ENCODE results near the gene PARP15. TPM values are rescaled to one million over a fixed set of nuclear protein-coding genes. Genes with fewer than 3 reads are reported as not detected.

The PARP15 gene
- total and polyA plus RNA-seq, 2 donors (not counting 1 experiment from before 2014, with no cell fraction given) = 0.62 to 1.2 TPM

DNA sequence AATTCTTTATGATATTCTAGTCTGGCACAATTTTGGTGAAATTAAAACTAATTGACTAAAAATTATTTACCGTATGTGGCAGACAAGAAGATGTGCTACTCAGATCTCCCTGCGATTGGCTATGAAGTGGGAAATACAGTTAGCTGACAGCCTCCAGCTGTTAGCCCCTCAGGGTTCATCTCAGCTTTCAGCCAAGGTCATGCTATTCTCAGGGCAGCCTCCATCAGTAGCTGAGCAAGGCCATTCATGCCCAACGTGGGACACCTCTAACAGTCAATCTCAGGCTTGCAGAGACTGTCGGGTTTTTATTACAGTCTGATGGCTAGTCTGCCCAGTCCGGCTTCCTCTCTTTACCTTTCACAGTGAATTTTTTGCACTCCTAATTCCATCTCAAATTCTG lies 20.1 kb upstream of the PARP15 start:
- no peaks in the 10 kb centered on the region for H3K9me3 ChIP-seq (ENCODE audit: control insufficient read depth, insufficient read depth, low read depth, low read length)
- no peaks in the 10 kb centered on the region for H3K27me3 ChIP-seq (ENCODE audit: control insufficient read depth, insufficient read depth, low read length)
- H3K36me3 ChIP-seq (ENCODE audit: control insufficient read depth, insufficient read depth, low read length) = peaks cover 5% of the 10 kb centered on the region
- TF ChIP-seq, protein P1, sequence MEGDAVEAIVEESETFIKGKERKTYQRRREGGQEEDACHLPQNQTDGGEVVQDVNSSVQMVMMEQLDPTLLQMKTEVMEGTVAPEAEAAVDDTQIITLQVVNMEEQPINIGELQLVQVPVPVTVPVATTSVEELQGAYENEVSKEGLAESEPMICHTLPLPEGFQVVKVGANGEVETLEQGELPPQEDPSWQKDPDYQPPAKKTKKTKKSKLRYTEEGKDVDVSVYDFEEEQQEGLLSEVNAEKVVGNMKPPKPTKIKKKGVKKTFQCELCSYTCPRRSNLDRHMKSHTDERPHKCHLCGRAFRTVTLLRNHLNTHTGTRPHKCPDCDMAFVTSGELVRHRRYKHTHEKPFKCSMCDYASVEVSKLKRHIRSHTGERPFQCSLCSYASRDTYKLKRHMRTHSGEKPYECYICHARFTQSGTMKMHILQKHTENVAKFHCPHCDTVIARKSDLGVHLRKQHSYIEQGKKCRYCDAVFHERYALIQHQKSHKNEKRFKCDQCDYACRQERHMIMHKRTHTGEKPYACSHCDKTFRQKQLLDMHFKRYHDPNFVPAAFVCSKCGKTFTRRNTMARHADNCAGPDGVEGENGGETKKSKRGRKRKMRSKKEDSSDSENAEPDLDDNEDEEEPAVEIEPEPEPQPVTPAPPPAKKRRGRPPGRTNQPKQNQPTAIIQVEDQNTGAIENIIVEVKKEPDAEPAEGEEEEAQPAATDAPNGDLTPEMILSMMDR (conservative IDR thresholded peaks at IDR 0.05 in 1 of 2, IDR thresholded peaks at IDR 0.05 in 1 of 2; ENCODE audit: low read depth in 1 of 2, low read length in 2 of 2) = no peak
- no peak for TF ChIP-seq EZH2 (IDR thresholded peaks at IDR 0.05; ENCODE audit: low read length, missing control alignments)
- no peak overlapping the region for H3K4me3 ChIP-seq (replicated peaks in 1 of 4; ENCODE audit: control extremely low read depth in 1 of 4, insufficient read depth in 1 of 4, low read depth in 3 of 4, low read length in 4 of 4)
- H3K4me1 ChIP-seq (ENCODE audit: control insufficient read depth, extremely low read depth, insufficient read depth, low read length) = no peaks in the 10 kb centered on the region
- DNase-seq (ENCODE audit: low read depth in 2 of 2) = no peak
- H3K79me2 ChIP-seq (ENCODE audit: control insufficient read depth, insufficient read depth, low read length) = no peaks in the 10 kb centered on the region
- H3K9ac ChIP-seq (ENCODE audit: insufficient read depth, low read length) = no peak overlapping the region
- no peak overlapping the region for H2AFZ ChIP-seq (ENCODE audit: low read length)
- H3K27ac ChIP-seq (ENCODE audit: insufficient read depth, low read length) = no peak overlapping the region
- H3K4me2 ChIP-seq (ENCODE audit: extremely low read depth, insufficient read depth, low read length) = no peak overlapping the region
- H4K20me1 ChIP-seq (ENCODE audit: control insufficient read depth, extremely low read depth, insufficient read depth, low read length) = no peaks in the 10 kb centered on the region

DNA sequence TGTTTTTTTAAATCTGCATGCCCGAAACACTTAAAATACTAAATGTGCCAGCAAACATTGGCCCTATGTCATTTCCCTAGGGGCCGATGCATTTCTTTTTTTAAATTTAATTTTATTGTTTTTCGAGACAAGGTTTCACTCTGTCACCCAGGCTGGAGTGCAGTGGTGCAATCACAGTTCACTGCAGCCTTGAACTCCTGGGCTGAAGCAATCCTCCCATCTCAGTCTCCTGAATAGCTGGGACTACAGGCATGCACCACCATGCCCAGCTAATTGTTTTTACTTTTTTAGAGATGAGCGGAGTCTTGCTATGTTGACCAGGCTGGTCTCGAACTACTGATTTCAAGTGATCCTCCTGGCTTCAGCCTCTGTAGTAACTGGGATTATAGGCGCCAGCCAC lies 18.8 kb upstream of the PARP15 start:
- H3K4me1 ChIP-seq (ENCODE audit: control insufficient read depth, extremely low read depth, insufficient read depth, low read length) = no peaks in the 10 kb centered on the region
- TF ChIP-seq EZH2 (IDR thresholded peaks at IDR 0.05; ENCODE audit: low read length, missing control alignments) = no peak
- TF ChIP-seq, protein P1 (conservative IDR thresholded peaks at IDR 0.05 in 1 of 2, IDR thresholded peaks at IDR 0.05 in 1 of 2; ENCODE audit: low read depth in 1 of 2, low read length in 2 of 2) = no peak
- H3K9me3 ChIP-seq (ENCODE audit: control insufficient read depth, insufficient read depth, low read depth, low read length) = no peaks in the 10 kb centered on the region
- peaks cover 4% of the 10 kb centered on the region for H3K36me3 ChIP-seq (ENCODE audit: control insufficient read depth, insufficient read depth, low read length)
- DNase-seq (ENCODE audit: low read depth in 2 of 2) = no peak
- no peak overlapping the region for H2AFZ ChIP-seq (ENCODE audit: low read length)
- H4K20me1 ChIP-seq (ENCODE audit: control insufficient read depth, extremely low read depth, insufficient read depth, low read length) = no peaks in the 10 kb centered on the region
- H3K27me3 ChIP-seq (ENCODE audit: control insufficient read depth, insufficient read depth, low read length) = no peaks in the 10 kb centered on the region
- H3K9ac ChIP-seq (ENCODE audit: insufficient read depth, low read length) = no peak overlapping the region
- peaks cover 5% of the 10 kb centered on the region for H3K79me2 ChIP-seq (ENCODE audit: control insufficient read depth, insufficient read depth, low read length)
- no peak overlapping the region for H3K27ac ChIP-seq (ENCODE audit: insufficient read depth, low read length)
- H3K4me3 ChIP-seq (replicated peaks in 1 of 4; ENCODE audit: control extremely low read depth in 1 of 4, insufficient read depth in 1 of 4, low read depth in 3 of 4, low read length in 4 of 4) = no peak overlapping the region
- H3K4me2 ChIP-seq (ENCODE audit: extremely low read depth, insufficient read depth, low read length) = no peak overlapping the region

DNA sequence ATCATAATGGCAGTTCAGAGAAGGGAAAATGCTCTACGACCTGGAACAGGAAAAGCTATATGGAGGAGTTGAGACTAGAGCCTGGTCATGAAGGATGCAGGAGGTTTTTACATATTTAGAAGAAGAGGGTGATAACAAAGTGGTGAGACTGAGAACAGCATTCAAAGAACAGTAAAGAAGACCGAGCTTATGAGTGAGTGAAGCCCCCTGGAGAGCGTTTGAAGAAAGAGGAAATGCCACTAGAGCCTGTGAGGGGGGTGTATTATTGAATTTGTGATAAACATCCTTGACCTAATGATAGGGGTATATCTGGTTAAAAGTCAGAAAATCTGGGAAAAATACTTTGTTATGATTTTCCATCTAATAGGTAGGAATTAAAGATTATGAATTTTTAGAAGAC lies 17.5 kb upstream of the PARP15 start:
- no peaks in the 10 kb centered on the region for H4K20me1 ChIP-seq (ENCODE audit: control insufficient read depth, extremely low read depth, insufficient read depth, low read length)
- no peaks in the 10 kb centered on the region for H3K36me3 ChIP-seq (ENCODE audit: control insufficient read depth, insufficient read depth, low read length)
- DNase-seq (ENCODE audit: low read depth in 2 of 2) = no peak
- TF ChIP-seq EZH2 (IDR thresholded peaks at IDR 0.05; ENCODE audit: low read length, missing control alignments) = no peak
- TF ChIP-seq, protein P1 (conservative IDR thresholded peaks at IDR 0.05 in 1 of 2, IDR thresholded peaks at IDR 0.05 in 1 of 2; ENCODE audit: low read depth in 1 of 2, low read length in 2 of 2) = no peak
- peaks cover 11% of the 10 kb centered on the region for H3K79me2 ChIP-seq (ENCODE audit: control insufficient read depth, insufficient read depth, low read length)
- no peak overlapping the region for H3K4me3 ChIP-seq (replicated peaks in 1 of 4; ENCODE audit: control extremely low read depth in 1 of 4, insufficient read depth in 1 of 4, low read depth in 3 of 4, low read length in 4 of 4)
- H2AFZ ChIP-seq (ENCODE audit: low read length) = no peak overlapping the region
- no peak overlapping the region for H3K4me2 ChIP-seq (ENCODE audit: extremely low read depth, insufficient read depth, low read length)
- no peak overlapping the region for H3K27ac ChIP-seq (ENCODE audit: insufficient read depth, low read length)
- no peaks in the 10 kb centered on the region for H3K9me3 ChIP-seq (ENCODE audit: control insufficient read depth, insufficient read depth, low read depth, low read length)
- no peak overlapping the region for H3K9ac ChIP-seq (ENCODE audit: insufficient read depth, low read length)
- H3K27me3 ChIP-seq (ENCODE audit: control insufficient read depth, insufficient read depth, low read length) = no peaks in the 10 kb centered on the region
- no peaks in the 10 kb centered on the region for H3K4me1 ChIP-seq (ENCODE audit: control insufficient read depth, extremely low read depth, insufficient read depth, low read length)
